HEK293 (cell line): ENCODE results near the gene SGO1.

Experiments used
- CTCF ChIA-PET: fragments of 350-600 bp; formaldehyde crosslinking; extraction: SDS; loops from one replicate; lab custom pipeline; 2021; ENCODE audit warnings: antibody characterized with exemption; lab: Yijun Ruan, JAX
- POLR2A ChIA-PET: fragments of 300-600 bp; formaldehyde crosslinking; extraction: SDS; loops from one replicate; lab custom pipeline; 2020; ENCODE audit warnings: antibody characterized with exemption, inconsistent platforms; lab: Yijun Ruan, JAX
- H3K27ac ChIP-seq: fragments of 200-500 bp; sonication (Bioruptor generic); 2 replicates; pipeline ENCODE4 v1.5.1; 2014; ENCODE audit warnings: low read depth, low read length, control low read depth, inconsistent platforms; ENCODE audit errors: extremely low read depth
- H3K36me3 ChIP-seq, 2 experiments: fragments of 200-500 bp in 1 of 2; sonication (Bioruptor generic) in 1 of 2; 1 replicate in 1 of 2; 2 replicates in 1 of 2; pipeline ENCODE4 v1.5.1; 2014 to 2017; ENCODE audit warnings: inconsistent platforms in 2 of 2, low read length in 2 of 2; ENCODE audit not compliant: control insufficient read depth in 2 of 2, insufficient read depth in 1 of 2
- H3K4me1 ChIP-seq: fragments of 200-500 bp; sonication (Bioruptor generic); 2 replicates; pipeline ENCODE4 v1.5.1; 2014; ENCODE audit warnings: mild to moderate bottlenecking, low read length, inconsistent platforms; ENCODE audit not compliant: control insufficient read depth, insufficient read depth
- H3K4me3 ChIP-seq: 2 replicates; pipeline ENCODE4 v1.5.1; 2011; ENCODE audit warnings: low read depth, mild to moderate bottlenecking, control low read depth, low read length, moderate library complexity
- H3K9me3 ChIP-seq: fragments of 200-500 bp; sonication (Bioruptor generic); 2 replicates; pipeline ENCODE4 v1.5.1; 2014; ENCODE audit warnings: low read depth, low read length, inconsistent platforms; ENCODE audit not compliant: control insufficient read depth, insufficient read depth
- CTCF ChIP-seq: fragments of 450-650 bp; formaldehyde crosslinking; IDR thresholded peaks from 2 replicates; pipeline ENCODE4 v1.5.1; 2016; ENCODE audit warnings: missing biosample characterization, missing genetic modification characterization
- HOXD13 ChIP-seq: sonication (generic); formaldehyde crosslinking; IDR thresholded peaks from 2 replicates; pipeline ENCODE4 v1.8.0; 2022; ENCODE audit warnings: missing genetic modification reagents, borderline replicate concordance
- KLF10 ChIP-seq: fragments of 450-650 bp; IDR thresholded peaks from 2 replicates; pipeline ENCODE4 v1.5.1; 2018; ENCODE audit warnings: missing biosample characterization, mild to moderate bottlenecking, missing genetic modification characterization
- MYNN ChIP-seq: fragments of 450-650 bp; formaldehyde crosslinking; IDR thresholded peaks from 2 replicates; pipeline ENCODE4 v1.5.1; 2016; ENCODE audit warnings: missing biosample characterization, missing genetic modification characterization, borderline replicate concordance
- OVOL3 ChIP-seq: fragments of 450-650 bp; formaldehyde crosslinking; IDR thresholded peaks from 2 replicates; pipeline ENCODE4 v1.5.1; 2016; ENCODE audit warnings: missing biosample characterization, missing genetic modification characterization
- PATZ1 ChIP-seq: fragments of 450-650 bp; formaldehyde crosslinking; IDR thresholded peaks from 2 replicates; pipeline ENCODE4 v1.5.1; 2016; ENCODE audit warnings: missing biosample characterization, missing genetic modification characterization
- PRDM6 ChIP-seq: fragments of 450-650 bp; formaldehyde crosslinking; IDR thresholded peaks from 2 replicates; pipeline ENCODE4 v1.5.1; 2017; ENCODE audit warnings: missing biosample characterization, missing genetic modification characterization
- REST ChIP-seq: fragments of 450-650 bp; formaldehyde crosslinking; IDR thresholded peaks from 2 replicates; pipeline ENCODE4 v1.5.1; 2016; ENCODE audit warnings: missing biosample characterization, missing genetic modification characterization
- ZBTB8A ChIP-seq: fragments of 450-650 bp; formaldehyde crosslinking; IDR thresholded peaks from 2 replicates; pipeline ENCODE4 v1.5.1; 2016; ENCODE audit warnings: missing biosample characterization, missing genetic modification characterization
- ZNF138 ChIP-seq: fragments of 450-650 bp; formaldehyde crosslinking; IDR thresholded peaks from 2 replicates; pipeline ENCODE4 v1.5.1; 2016; ENCODE audit warnings: missing biosample characterization, missing genetic modification characterization, borderline replicate concordance
- ZNF214 ChIP-seq: fragments of 450-650 bp; formaldehyde crosslinking; IDR thresholded peaks from 2 replicates; pipeline ENCODE4 v1.5.1; 2017; ENCODE audit warnings: missing biosample characterization, mild to moderate bottlenecking, missing genetic modification characterization, borderline replicate concordance
- ZNF248 ChIP-seq: fragments of 450-650 bp; formaldehyde crosslinking; IDR thresholded peaks from 2 replicates; pipeline ENCODE4 v1.5.1; 2017; ENCODE audit warnings: missing biosample characterization, missing genetic modification characterization
- ZNF48 ChIP-seq: fragments of 450-650 bp; formaldehyde crosslinking; IDR thresholded peaks from 2 replicates; pipeline ENCODE4 v1.5.1; 2016; ENCODE audit warnings: missing biosample characterization, missing genetic modification characterization
- ZNF514 ChIP-seq: fragments of 450-650 bp; formaldehyde crosslinking; IDR thresholded peaks from 2 replicates; pipeline ENCODE4 v1.5.1; 2016; ENCODE audit warnings: missing biosample characterization, missing genetic modification characterization
- ZNF521 ChIP-seq: fragments of 450-650 bp; formaldehyde crosslinking; IDR thresholded peaks from 2 replicates; pipeline ENCODE4 v1.5.1; 2017; ENCODE audit warnings: missing biosample characterization, mild to moderate bottlenecking, missing genetic modification characterization
- ZNF610 ChIP-seq: fragments of 450-650 bp; formaldehyde crosslinking; IDR thresholded peaks from 2 replicates; pipeline ENCODE4 v1.5.1; 2016; ENCODE audit warnings: missing biosample characterization, missing genetic modification characterization, borderline replicate concordance
- ZNF639 ChIP-seq: fragments of 450-650 bp; formaldehyde crosslinking; IDR thresholded peaks from 2 replicates; pipeline ENCODE4 v1.5.1; 2016; ENCODE audit warnings: missing biosample characterization, missing genetic modification characterization
- ZNF777 ChIP-seq: fragments of 450-650 bp; formaldehyde crosslinking; IDR thresholded peaks from 2 replicates; pipeline ENCODE4 v1.5.1; 2017; ENCODE audit warnings: missing biosample characterization, missing genetic modification characterization, borderline replicate concordance
- ZXDB ChIP-seq: fragments of 450-650 bp; formaldehyde crosslinking; IDR thresholded peaks from 2 replicates; pipeline ENCODE4 v1.5.1; 2016; ENCODE audit warnings: missing biosample characterization, missing genetic modification characterization

SGO1 gene

GRCh38 chr3:20125289-20125688 is 60.7 kb downstream of the SGO1 start:
- ChIA-PET CTCF (interaction anchor here (1.1 kb wide), 1 partner anchor 11 kb away, joined by 3 read pairs; no protein-coding TSS in a partner anchor), POLR2A (no interaction called here)
- no peak overlapping the region for H3K27ac ChIP-seq
- H3K4me1 ChIP-seq = no peaks in the 10 kb centered on the region
- H3K9me3 ChIP-seq = no peaks in the 10 kb centered on the region
- H3K36me3 ChIP-seq = peaks cover 3 to 44% of the 10 kb centered on the region in 2 experiments; a peak in 2 of 3 replicates
- H3K4me3 ChIP-seq = no peak overlapping the region
- TF ChIP-seq PRDM6 (tag by site-specific recombination) (no peak), ZNF138 (tag by site-specific recombination) (no peak), CTCF (tag by site-specific recombination) (no peak), ZNF514 (no peak)

- Histone ChIP-seq H3K4me1 (no peaks in the 10 kb centered on the region), H3K36me3 (peaks cover 3 to 47% of the 10 kb centered on the region in 2 experiments; a peak in 2 of 3 replicates), H3K27ac (no peak overlapping the region), H3K9me3 (no peaks in the 10 kb centered on the region), H3K4me3 (no peak overlapping the region)
- ChIA-PET CTCF (no interaction called here), POLR2A (no interaction called here)
- TF ChIP-seq ZNF639 (tag by site-specific recombination) (no peak), REST (no peak), ZNF610 (tag by site-specific recombination) (no peak), KLF10 (tag by site-specific recombination) (no peak), OVOL3 (no peak), MYNN (no peak), ZNF214 (tag by site-specific recombination) (no peak), PATZ1 (tag by site-specific recombination) (no peak), ZNF248 (tag by site-specific recombination) (no peak), ZBTB8A (no peak), ZNF777 (tag by site-specific recombination) (no peak), ZNF48 (tag by site-specific recombination) (no peak), ZNF521 (tag by site-specific recombination) (no peak), PRDM6 (tag by site-specific recombination) (no peak), HOXD13 (CRISPR knock-in tag) (no peak), ZXDB (no peak)
Observed at GRCh38 chr3:20123131-20123652, 62.8 kb downstream of the SGO1 start.
